GM12878 (cell line): ENCODE results near the gene ARMC9. TPM values are rescaled to one million over a fixed set of nuclear protein-coding genes. Genes with fewer than 3 reads are reported as not detected.

Experiments used
- CBFB ChIP-seq: IDR thresholded peaks from 2 replicates; pipeline ENCODE4 v1.6.1; 2016; ENCODE audit warnings: antibody characterized with exemption, low read depth
- CBX3 ChIP-seq: fragments of 200-600 bp; sonication (generic); IDR thresholded peaks from 2 replicates; pipeline ENCODE4 v1.6.1; 2016; ENCODE audit warnings: low read depth, borderline replicate concordance
- DPF2 ChIP-seq: fragments of 450-650 bp; IDR thresholded peaks from 2 replicates; pipeline ENCODE4 v1.6.1; 2017; ENCODE audit warnings: mild to moderate bottlenecking
- EP300 ChIP-seq, 2 experiments: fragments of 150-350 bp in 1 of 2; IDR thresholded peaks; 2 replicates each; pipeline ENCODE4 v1.6.1; 2011 to 2012; ENCODE audit warnings: low read depth in 2 of 2, low read length in 2 of 2, borderline replicate concordance in 1 of 2, improper control_type of control experiment in 1 of 2, inconsistent platforms in 1 of 2; ENCODE audit not compliant: control insufficient read depth in 1 of 2
- GABPA ChIP-seq: IDR thresholded peaks from 2 replicates; pipeline ENCODE4 v1.6.1; 2014; ENCODE audit warnings: antibody characterized with exemption, low read depth, mild to moderate bottlenecking, inconsistent platforms
- IRF4 ChIP-seq: IDR thresholded peaks from 2 replicates; pipeline ENCODE4 v1.6.1; 2011; ENCODE audit warnings: low read depth, low read length
- JUND ChIP-seq: IDR thresholded peaks from 2 replicates; pipeline ENCODE4 v1.6.1; 2012; ENCODE audit warnings: low read depth, mild to moderate bottlenecking, low read length, improper control_type of control experiment, moderate library complexity
- KAT2A ChIP-seq: conservative IDR thresholded peaks from 2 replicates; pipeline ENCODE4 v1.6.1; 2011; ENCODE audit warnings: low read depth, low read length; ENCODE audit not compliant: control insufficient read depth
- KDM1A ChIP-seq: fragments of 200-600 bp; sonication (generic); IDR thresholded peaks from 2 replicates; pipeline ENCODE4 v1.6.1; 2016; ENCODE audit warnings: borderline replicate concordance
- MEF2A ChIP-seq: IDR thresholded peaks from 2 replicates; pipeline ENCODE4 v1.6.1; 2011; ENCODE audit warnings: low read depth, mild to moderate bottlenecking, low read length, moderate library complexity; ENCODE audit not compliant: insufficient read depth
- MTA2 ChIP-seq: fragments of 450-650 bp; IDR thresholded peaks from 2 replicates; pipeline ENCODE4 v1.6.1; 2016; ENCODE audit warnings: low read depth, mild to moderate bottlenecking, moderate library complexity
- NRF1 ChIP-seq: conservative IDR thresholded peaks from 2 replicates; pipeline ENCODE4 v1.6.1; 2011; ENCODE audit warnings: mild to moderate bottlenecking, low read depth, low read length, improper control_type of control experiment
- RBBP5 ChIP-seq: fragments of 200-600 bp; sonication (generic); conservative IDR thresholded peaks from 2 replicates; pipeline ENCODE4 v1.6.1; 2016
- ZBED1 ChIP-seq: IDR thresholded peaks from 2 replicates; pipeline ENCODE4 v1.6.1; 2016; ENCODE audit warnings: borderline replicate concordance
- ZNF274 ChIP-seq: IDR thresholded peaks from one replicate; pipeline ENCODE4 v1.8.0; 2011; ENCODE audit not compliant: insufficient read length, insufficient read depth
- polyA plus RNA-seq, 11 experiments: library from polyadenylated mRNA; depleted of rRNA in 4 of 11; unstranded in 6 of 11; stranded (reverse) in 5 of 11; fragments of >200 nt; fragmentation: Nextera tagmentation in 4 of 11; fragmentation: Illumina TruSeq in 1 of 11; extraction: Ambion mirVana in 4 of 11; extraction: Trizol in 1 of 11; gene quantifications; 1 replicate in 1 of 11; 2 replicates in 10 of 11; pipeline versions ENCODE4 v1.2.1 to v1.2.3, GENCODE V29; 2011 to 2016; ENCODE audit warnings: inconsistent platforms in 2 of 11, missing spikeins in 2 of 11, low read depth in 1 of 11
- total RNA-seq, 4 experiments: library from RNA; depleted of rRNA in 3 of 4; stranded (reverse); fragments of >200 nt in 3 of 4; fragmentation: Illumina TruSeq in 1 of 4; extraction: Trizol in 1 of 4; gene quantifications; 2 replicates each; pipeline versions ENCODE4 v1.2.1 to v1.2.3, GENCODE V29; 2013 to 2021
- TF ChIP-seq, protein P1 (sequence below): fragments of 450-650 bp; IDR thresholded peaks from 2 replicates; pipeline ENCODE4 v1.6.1; 2017; ENCODE audit warnings: antibody characterized with exemption, mild to moderate bottlenecking, moderate library complexity
- TF ChIP-seq, protein P2 (sequence below): fragments of 450-650 bp; IDR thresholded peaks from 2 replicates; pipeline ENCODE4 v1.6.1; 2016; ENCODE audit warnings: mild to moderate bottlenecking, moderate library complexity, borderline replicate concordance
- TF ChIP-seq, protein P3 (sequence below): IDR thresholded peaks from 2 replicates; pipeline ENCODE4 v1.6.1; 2012; ENCODE audit warnings: low read depth, low read length, improper control_type of control experiment

The ARMC9 gene
- total and polyA plus RNA-seq, 10 of the 15 experiments (the other 5 are each of a cell fraction or from before 2014, with no cell fraction given) = 3.8 to 21.8 (median 10.4) TPM

DNA sequence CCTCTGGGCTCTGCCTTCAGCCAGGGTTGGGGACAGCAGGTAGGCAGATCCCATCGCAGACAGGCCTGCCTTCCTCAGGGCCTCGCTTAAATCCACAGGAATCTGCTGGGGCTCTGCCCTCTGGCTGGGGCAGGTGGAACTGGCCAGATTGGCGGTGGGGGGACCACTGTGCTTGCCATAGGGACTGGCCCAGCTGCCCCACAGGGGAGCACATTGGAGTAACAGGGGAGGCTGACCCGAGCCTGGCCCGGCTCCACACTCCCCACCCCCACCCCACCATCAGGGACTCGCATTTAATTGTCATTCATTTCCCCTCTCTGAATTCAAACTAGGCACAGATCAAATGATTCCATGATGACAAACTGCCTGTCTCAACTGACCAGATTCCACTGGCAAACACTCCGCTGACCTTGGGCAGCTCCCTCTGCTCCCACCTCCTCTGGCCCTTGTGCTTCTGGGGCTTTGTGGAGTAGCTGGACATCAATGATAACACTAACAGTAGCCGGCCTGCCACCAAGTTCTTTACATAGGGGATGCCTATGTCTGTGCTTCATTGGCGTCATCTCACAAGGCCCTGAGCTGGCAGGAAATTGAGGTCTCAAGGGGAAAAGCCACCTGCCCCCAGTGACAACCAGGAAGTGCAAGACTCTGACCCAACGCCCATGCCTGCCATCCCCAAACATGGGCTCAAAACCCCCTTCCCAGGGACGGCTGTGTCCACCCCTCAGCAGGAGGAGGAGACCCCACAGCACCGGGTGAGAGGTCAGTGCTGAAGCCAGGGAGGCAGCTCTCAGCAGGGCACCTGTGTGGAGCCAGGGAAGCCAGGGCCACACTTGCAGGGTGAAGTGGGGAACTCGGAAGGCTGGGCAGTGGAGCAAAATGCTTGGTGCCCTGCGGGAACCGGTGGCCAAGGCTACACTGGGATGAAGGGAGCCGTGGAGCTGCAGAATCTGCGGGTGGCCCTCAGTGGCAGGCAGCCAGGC lies 195.0 kb downstream of the ARMC9 start (continued):
- TF ChIP-seq, protein P1, sequence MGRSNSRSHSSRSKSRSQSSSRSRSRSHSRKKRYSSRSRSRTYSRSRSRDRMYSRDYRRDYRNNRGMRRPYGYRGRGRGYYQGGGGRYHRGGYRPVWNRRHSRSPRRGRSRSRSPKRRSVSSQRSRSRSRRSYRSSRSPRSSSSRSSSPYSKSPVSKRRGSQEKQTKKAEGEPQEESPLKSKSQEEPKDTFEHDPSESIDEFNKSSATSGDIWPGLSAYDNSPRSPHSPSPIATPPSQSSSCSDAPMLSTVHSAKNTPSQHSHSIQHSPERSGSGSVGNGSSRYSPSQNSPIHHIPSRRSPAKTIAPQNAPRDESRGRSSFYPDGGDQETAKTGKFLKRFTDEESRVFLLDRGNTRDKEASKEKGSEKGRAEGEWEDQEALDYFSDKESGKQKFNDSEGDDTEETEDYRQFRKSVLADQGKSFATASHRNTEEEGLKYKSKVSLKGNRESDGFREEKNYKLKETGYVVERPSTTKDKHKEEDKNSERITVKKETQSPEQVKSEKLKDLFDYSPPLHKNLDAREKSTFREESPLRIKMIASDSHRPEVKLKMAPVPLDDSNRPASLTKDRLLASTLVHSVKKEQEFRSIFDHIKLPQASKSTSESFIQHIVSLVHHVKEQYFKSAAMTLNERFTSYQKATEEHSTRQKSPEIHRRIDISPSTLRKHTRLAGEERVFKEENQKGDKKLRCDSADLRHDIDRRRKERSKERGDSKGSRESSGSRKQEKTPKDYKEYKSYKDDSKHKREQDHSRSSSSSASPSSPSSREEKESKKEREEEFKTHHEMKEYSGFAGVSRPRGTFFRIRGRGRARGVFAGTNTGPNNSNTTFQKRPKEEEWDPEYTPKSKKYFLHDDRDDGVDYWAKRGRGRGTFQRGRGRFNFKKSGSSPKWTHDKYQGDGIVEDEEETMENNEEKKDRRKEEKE = no peak
- TF ChIP-seq DPF2 = peak; percentile 47; the same call in 1 of the 2 replicates
- TF ChIP-seq CBFB = peak; percentile 36; the same call in 1 of the 2 replicates
- no peak for TF ChIP-seq ZNF274
- TF ChIP-seq, protein P2, sequence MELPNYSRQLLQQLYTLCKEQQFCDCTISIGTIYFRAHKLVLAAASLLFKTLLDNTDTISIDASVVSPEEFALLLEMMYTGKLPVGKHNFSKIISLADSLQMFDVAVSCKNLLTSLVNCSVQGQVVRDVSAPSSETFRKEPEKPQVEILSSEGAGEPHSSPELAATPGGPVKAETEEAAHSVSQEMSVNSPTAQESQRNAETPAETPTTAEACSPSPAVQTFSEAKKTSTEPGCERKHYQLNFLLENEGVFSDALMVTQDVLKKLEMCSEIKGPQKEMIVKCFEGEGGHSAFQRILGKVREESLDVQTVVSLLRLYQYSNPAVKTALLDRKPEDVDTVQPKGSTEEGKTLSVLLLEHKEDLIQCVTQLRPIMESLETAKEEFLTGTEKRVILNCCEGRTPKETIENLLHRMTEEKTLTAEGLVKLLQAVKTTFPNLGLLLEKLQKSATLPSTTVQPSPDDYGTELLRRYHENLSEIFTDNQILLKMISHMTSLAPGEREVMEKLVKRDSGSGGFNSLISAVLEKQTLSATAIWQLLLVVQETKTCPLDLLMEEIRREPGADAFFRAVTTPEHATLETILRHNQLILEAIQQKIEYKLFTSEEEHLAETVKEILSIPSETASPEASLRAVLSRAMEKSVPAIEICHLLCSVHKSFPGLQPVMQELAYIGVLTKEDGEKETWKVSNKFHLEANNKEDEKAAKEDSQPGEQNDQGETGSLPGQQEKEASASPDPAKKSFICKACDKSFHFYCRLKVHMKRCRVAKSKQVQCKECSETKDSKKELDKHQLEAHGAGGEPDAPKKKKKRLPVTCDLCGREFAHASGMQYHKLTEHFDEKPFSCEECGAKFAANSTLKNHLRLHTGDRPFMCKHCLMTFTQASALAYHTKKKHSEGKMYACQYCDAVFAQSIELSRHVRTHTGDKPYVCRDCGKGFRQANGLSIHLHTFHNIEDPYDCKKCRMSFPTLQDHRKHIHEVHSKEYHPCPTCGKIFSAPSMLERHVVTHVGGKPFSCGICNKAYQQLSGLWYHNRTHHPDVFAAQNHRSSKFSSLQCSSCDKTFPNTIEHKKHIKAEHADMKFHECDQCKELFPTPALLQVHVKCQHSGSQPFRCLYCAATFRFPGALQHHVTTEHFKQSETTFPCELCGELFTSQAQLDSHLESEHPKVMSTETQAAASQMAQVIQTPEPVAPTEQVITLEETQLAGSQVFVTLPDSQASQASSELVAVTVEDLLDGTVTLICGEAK = no peak
- no peak for TF ChIP-seq NRF1
- no peak for TF ChIP-seq KDM1A
- no peak for TF ChIP-seq JUND
- TF ChIP-seq MEF2A = no peak
- TF ChIP-seq ZBED1 = no peak
- no peak for TF ChIP-seq CBX3
- no peak for TF ChIP-seq RBBP5
- 0 out of 2 replicates have a peak, but pooled peaks have one; percentile 35 for TF ChIP-seq MTA2
- TF ChIP-seq, protein P3, sequence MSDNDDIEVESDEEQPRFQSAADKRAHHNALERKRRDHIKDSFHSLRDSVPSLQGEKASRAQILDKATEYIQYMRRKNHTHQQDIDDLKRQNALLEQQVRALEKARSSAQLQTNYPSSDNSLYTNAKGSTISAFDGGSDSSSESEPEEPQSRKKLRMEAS = peak; percentile 85; the same call in 1 of the 2 replicates
- no peak for TF ChIP-seq KAT2A
- no peak for TF ChIP-seq GABPA
- TF ChIP-seq EP300 (IDR thresholded peaks at IDR 0.05; ENCODE audit: borderline replicate concordance in 1 of 2, control insufficient read depth in 1 of 2, low read depth in 2 of 2, low read length in 2 of 2) = peak; percentile 49 to 55; a peak in 2 of 4 replicates
- no peak for TF ChIP-seq IRF4
